SK-N-SH (cell line): Measurements from ENCODE around the gene NEBL.

ENCODE experiments used
- FOSL2 ChIP-seq: IDR thresholded peaks from 2 replicates; pipeline ENCODE4 v1.4.0; 2012; ENCODE audit warnings: low read depth, mild to moderate bottlenecking, moderate library complexity, borderline replicate concordance
- MEF2A ChIP-seq: IDR thresholded peaks from 2 replicates; pipeline ENCODE4 v1.4.0; 2012; ENCODE audit warnings: low read depth, borderline replicate concordance
- SMC3 ChIP-seq: IDR thresholded peaks from 2 replicates; pipeline ENCODE4 v1.6.1; 2012; ENCODE audit warnings: low read depth, low read length, improper control_type of control experiment
- TF ChIP-seq, protein P1 (sequence below): fragments of 200-600 bp; sonication (generic); IDR thresholded peaks from 2 replicates; pipeline ENCODE4 v1.6.1; 2017; ENCODE audit warnings: antibody characterized with exemption, mild to moderate bottlenecking, moderate library complexity

DNA sequence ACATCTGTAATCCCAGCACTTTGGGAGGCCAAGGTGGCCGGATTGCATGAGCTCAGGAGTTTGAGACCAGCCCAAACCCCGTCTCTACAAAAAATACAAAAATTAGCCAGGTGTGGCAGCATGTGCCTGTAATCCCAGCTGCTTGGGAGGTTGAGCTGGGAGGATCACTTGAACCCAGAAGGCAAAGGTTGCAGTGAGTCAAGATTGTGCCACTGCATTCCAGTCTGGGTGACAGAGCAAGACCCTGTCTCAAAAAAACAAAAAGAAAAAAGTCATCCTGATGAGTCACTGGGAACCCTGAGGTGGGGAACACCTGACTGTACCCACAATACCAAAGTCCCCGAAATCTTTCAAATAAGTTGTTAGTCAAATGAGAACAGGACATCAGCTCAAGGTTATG is 80.0 kb downstream of the NEBL start:
- TF ChIP-seq, protein P1, sequence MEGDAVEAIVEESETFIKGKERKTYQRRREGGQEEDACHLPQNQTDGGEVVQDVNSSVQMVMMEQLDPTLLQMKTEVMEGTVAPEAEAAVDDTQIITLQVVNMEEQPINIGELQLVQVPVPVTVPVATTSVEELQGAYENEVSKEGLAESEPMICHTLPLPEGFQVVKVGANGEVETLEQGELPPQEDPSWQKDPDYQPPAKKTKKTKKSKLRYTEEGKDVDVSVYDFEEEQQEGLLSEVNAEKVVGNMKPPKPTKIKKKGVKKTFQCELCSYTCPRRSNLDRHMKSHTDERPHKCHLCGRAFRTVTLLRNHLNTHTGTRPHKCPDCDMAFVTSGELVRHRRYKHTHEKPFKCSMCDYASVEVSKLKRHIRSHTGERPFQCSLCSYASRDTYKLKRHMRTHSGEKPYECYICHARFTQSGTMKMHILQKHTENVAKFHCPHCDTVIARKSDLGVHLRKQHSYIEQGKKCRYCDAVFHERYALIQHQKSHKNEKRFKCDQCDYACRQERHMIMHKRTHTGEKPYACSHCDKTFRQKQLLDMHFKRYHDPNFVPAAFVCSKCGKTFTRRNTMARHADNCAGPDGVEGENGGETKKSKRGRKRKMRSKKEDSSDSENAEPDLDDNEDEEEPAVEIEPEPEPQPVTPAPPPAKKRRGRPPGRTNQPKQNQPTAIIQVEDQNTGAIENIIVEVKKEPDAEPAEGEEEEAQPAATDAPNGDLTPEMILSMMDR, result no peak
- TF ChIP-seq FOSL2 (no peak), SMC3 (no peak), MEF2A (no peak)
